ENCODE data around the gene DIAPH2. TPM values are rescaled to one million over a fixed set of nuclear protein-coding genes. Genes with fewer than 3 reads are reported as not detected.

Gene DIAPH2
- total RNA-seq, 1 donor from 2014 or later = 34.7 TPM

- no peak for DNase-seq (ENCODE audit: extremely low read depth, low read depth, low spot score)
Observed at GRCh38 chrX:97431281-97431680, 746.6 kb downstream of the DIAPH2 start.

GRCh38 chrX:97446298-97446882 is 761.7 kb downstream of the DIAPH2 start:
- no peak for DNase-seq (ENCODE audit: extremely low read depth, low read depth, low spot score)

- no peak for DNase-seq (ENCODE audit: extremely low read depth, low read depth, low spot score)
Observed at GRCh38 chrX:97447306-97447705, 762.7 kb downstream of the DIAPH2 start.

- DNase-seq (ENCODE audit: extremely low read depth, low read depth, low spot score) = no peak
Observed at GRCh38 chrX:97452283-97452682, 767.6 kb downstream of the DIAPH2 start.

GRCh38 chrX:97461763-97462162 is 777.1 kb downstream of the DIAPH2 start:
- no peak for DNase-seq (ENCODE audit: extremely low read depth, low read depth, low spot score)

- no peak for DNase-seq (ENCODE audit: extremely low read depth, low read depth, low spot score)
Observed at GRCh38 chrX:97471071-97471470, 786.4 kb downstream of the DIAPH2 start.

GRCh38 chrX:97474933-97475332 is 790.3 kb downstream of the DIAPH2 start:
- no peak for DNase-seq (ENCODE audit: extremely low read depth, low read depth, low spot score)

- no peak for DNase-seq (ENCODE audit: extremely low read depth, low read depth, low spot score)
Observed at GRCh38 chrX:97479106-97479890, 794.7 kb downstream of the DIAPH2 start.

- DNase-seq (ENCODE audit: extremely low read depth, low read depth, low spot score) = no peak
Observed at GRCh38 chrX:97481228-97481627, 796.6 kb downstream of the DIAPH2 start.

GRCh38 chrX:97482666-97483300 is 798.1 kb downstream of the DIAPH2 start:
- DNase-seq (ENCODE audit: extremely low read depth, low read depth, low spot score) = no peak

GRCh38 chrX:97490656-97491055 is 806.0 kb downstream of the DIAPH2 start:
- DNase-seq (ENCODE audit: extremely low read depth, low read depth, low spot score) = no peak

- DNase-seq (ENCODE audit: extremely low read depth, low read depth, low spot score) = no peak
Observed at GRCh38 chrX:97494756-97495372, 810.2 kb downstream of the DIAPH2 start.

GRCh38 chrX:97498093-97498492 is 813.5 kb downstream of the DIAPH2 start:
- DNase-seq (ENCODE audit: extremely low read depth, low read depth, low spot score) = no peak

- DNase-seq (ENCODE audit: extremely low read depth, low read depth, low spot score) = no peak
Observed at GRCh38 chrX:97504431-97504830, 819.8 kb downstream of the DIAPH2 start.

- DNase-seq (ENCODE audit: extremely low read depth, low read depth, low spot score) = no peak
Observed at GRCh38 chrX:97517763-97518162, 833.1 kb downstream of the DIAPH2 start.

GRCh38 chrX:97522307-97522706 is 837.7 kb downstream of the DIAPH2 start:
- no peak for DNase-seq (ENCODE audit: extremely low read depth, low read depth, low spot score)

GRCh38 chrX:97524340-97524739 is 839.7 kb downstream of the DIAPH2 start:
- no peak for DNase-seq (ENCODE audit: extremely low read depth, low read depth, low spot score)

GRCh38 chrX:97524997-97525396 is 840.4 kb downstream of the DIAPH2 start:
- peak; percentile 70 for DNase-seq (ENCODE audit: extremely low read depth, low read depth, low spot score)

- no peak for DNase-seq (ENCODE audit: extremely low read depth, low read depth, low spot score)
Observed at GRCh38 chrX:97525981-97526380, 841.3 kb downstream of the DIAPH2 start.

- DNase-seq (ENCODE audit: extremely low read depth, low read depth, low spot score) = no peak
Observed at GRCh38 chrX:97527725-97528124, 843.1 kb downstream of the DIAPH2 start.

GRCh38 chrX:97529536-97530200 is 845.0 kb downstream of the DIAPH2 start:
- peak; percentile 66 for DNase-seq (ENCODE audit: extremely low read depth, low read depth, low spot score)
